Measurements from ENCODE around the gene TNFRSF18. TPM values are rescaled to one million over a fixed set of nuclear protein-coding genes. Genes with fewer than 3 reads are reported as not detected.

The TNFRSF18 gene
- total RNA-seq, 2 experiments from 2014 or later = 11.4 to 15.0 TPM

- Mint-ChIP-seq H3K27me3 (no peaks in the 10 kb centered on the region), H3K4me3 (no peak overlapping the region), H3K27ac (no peak overlapping the region), H3K36me3 (peaks cover 2% of the 10 kb centered on the region), H3K4me1 (peaks cover 11% of the 10 kb centered on the region), H3K9me3 (no peaks in the 10 kb centered on the region)
- DNase-seq = no peak
- no peak for ATAC-seq (ENCODE audit: low read depth)
- POLR2A ChIA-PET = interaction anchor here (0.5 to 0.9 kb wide), 2 partner anchors 17 to 188 kb away, joined by 3 read pairs; no protein-coding TSS in a partner anchor
These were observed 30.8 kb upstream of the TNFRSF18 start for GRCh38 chr1:1236945-1237873.

- Mint-ChIP-seq H3K9me3 (no peaks in the 10 kb centered on the region), H3K36me3 (peaks cover 2% of the 10 kb centered on the region), H3K27ac (no peak overlapping the region), H3K4me1 (peaks cover 11% of the 10 kb centered on the region), H3K27me3 (no peaks in the 10 kb centered on the region), H3K4me3 (no peak overlapping the region)
- POLR2A ChIA-PET = interaction anchor here (0.9 kb wide), 1 partner anchor 18 kb away, joined by 3 read pairs; no protein-coding TSS in a partner anchor
- ATAC-seq (ENCODE audit: low read depth) (no peak), DNase-seq (no peak)
These were observed 29.9 kb upstream of the TNFRSF18 start for GRCh38 chr1:1236176-1236763.

DNA sequence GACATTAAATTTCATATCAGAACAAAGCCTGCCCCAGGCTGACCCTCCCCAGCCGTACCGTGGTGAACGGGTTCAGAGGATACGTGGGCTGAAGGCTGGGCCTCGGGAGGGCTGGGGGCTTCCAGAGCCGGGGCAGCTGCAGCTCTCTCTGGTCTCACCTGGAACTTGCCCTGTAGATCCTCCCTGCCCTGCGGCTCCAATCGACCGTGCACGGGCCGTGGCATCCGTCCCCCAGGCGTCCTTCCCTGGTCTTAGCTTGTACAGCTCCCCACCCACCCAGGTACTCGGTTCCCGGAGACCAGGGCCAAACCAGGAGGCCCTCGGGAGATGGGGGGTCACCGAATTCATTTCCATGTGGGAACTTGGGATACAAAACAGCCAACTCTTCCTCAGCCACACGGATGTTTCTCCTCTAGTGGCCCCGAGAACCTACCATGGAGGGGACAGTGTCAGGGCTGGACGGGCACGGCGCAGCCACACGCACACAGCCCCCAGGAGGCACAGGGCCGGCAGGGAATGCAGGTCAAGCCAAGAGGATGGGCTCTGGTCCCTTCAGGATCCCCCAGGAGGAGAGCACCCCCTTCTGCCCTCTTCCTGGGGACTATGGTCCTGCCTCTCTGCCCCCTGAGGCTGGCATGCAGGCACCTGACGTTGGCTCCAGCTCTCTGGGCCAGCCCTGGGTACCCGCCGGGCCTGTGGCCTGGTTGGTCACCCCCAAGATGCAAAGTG is 28.8 kb upstream of the TNFRSF18 start:
- Mint-ChIP-seq H3K27ac (no peak overlapping the region), H3K4me3 (no peak overlapping the region)

GRCh38 chr1:1234180-1234808 is 27.9 kb upstream of the TNFRSF18 start:
- POLR2A ChIA-PET = no interaction called here
- Mint-ChIP-seq H3K27me3 (no peaks in the 10 kb centered on the region), H3K9me3 (no peaks in the 10 kb centered on the region), H3K4me1 (peaks cover 25% of the 10 kb centered on the region), H3K4me3 (no peak overlapping the region), H3K36me3 (peaks cover 6% of the 10 kb centered on the region), H3K27ac (no peak overlapping the region)
- ATAC-seq (ENCODE audit: low read depth) (no peak), DNase-seq (no peak)

More for the DNA sequence above, 28.8 kb upstream of the TNFRSF18 start:
- H3K4me1 Mint-ChIP-seq = peaks cover 17% of the 10 kb centered on the region
- ATAC-seq (ENCODE audit: low read depth) = no peak
- no peaks in the 10 kb centered on the region for H3K9me3 Mint-ChIP-seq
- no peak for DNase-seq
- H3K27me3 Mint-ChIP-seq = no peaks in the 10 kb centered on the region
- H3K36me3 Mint-ChIP-seq = peaks cover 4% of the 10 kb centered on the region
- POLR2A ChIA-PET = no interaction called here

DNA sequence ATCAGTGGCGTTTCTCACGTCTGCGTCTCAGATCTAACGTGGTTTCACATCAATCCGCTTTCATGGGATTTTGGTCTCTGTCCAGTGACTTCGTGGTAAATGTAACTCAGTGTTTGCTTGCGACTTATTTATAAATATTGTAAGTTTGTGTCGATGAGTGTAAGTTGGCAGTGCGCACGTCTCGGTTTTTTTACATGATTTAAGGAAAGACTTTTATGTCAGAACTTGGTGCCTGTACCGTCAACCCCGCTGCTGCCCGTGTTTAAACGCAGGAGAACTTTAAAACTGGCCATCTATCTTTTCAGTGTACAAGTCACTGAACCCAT is 27.1 kb upstream of the TNFRSF18 start:
- DNase-seq = no peak
- ATAC-seq (ENCODE audit: low read depth) = no peak
- Mint-ChIP-seq H3K4me3 (peak overlapping the region; percentile 71), H3K9me3 (no peaks in the 10 kb centered on the region), H3K27me3 (no peaks in the 10 kb centered on the region), H3K36me3 (peaks cover 6% of the 10 kb centered on the region), H3K4me1 (peaks cover 25% of the 10 kb centered on the region), H3K27ac (peak overlapping the region; percentile 71)
- POLR2A ChIA-PET = no interaction called here

DNA sequence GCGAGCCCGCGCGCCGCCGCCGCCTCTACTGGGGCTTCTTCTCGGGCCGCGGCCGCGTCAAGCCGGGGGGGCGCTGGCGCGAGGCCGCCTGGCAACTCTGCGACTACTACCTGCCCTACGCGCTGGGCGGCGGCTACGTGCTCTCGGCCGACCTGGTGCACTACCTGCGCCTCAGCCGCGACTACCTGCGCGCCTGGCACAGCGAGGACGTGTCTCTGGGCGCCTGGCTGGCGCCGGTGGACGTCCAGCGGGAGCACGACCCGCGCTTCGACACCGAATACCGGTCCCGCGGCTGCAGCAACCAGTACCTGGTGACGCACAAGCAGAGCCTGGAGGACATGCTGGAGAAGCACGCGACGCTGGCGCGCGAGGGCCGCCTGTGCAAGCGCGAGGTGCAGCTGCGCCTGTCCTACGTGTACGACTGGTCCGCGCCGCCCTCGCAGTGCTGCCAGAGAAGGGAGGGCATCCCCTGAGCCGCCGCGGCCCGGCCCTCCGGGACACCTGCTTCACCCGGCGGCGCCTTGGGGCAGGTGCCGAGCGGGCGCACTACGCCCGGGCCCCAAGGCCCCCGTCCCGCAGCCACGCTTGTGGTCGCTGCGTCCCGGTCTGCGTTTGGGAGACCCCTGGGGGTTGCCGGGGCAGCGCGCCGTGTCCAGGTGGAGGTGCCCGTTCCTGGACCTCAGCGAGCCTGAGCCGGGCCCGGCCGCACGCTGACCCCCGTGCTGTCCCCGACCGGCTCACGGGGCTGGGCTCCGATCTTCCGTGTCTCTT is 26.6 kb upstream of the TNFRSF18 start:
- H3K27me3 Mint-ChIP-seq = no peaks in the 10 kb centered on the region
- peaks cover 7% of the 10 kb centered on the region for H3K36me3 Mint-ChIP-seq
- H3K4me3 Mint-ChIP-seq = peak overlapping the region; percentile 71
- H3K27ac Mint-ChIP-seq = peak overlapping the region; percentile 71
- POLR2A ChIA-PET = interaction anchor here (2.8 kb wide), 1 partner anchor 18 kb away, joined by 18 read pairs; no protein-coding TSS in a partner anchor
- H3K4me1 Mint-ChIP-seq = peaks cover 25% of the 10 kb centered on the region
- no peak for ATAC-seq (ENCODE audit: low read depth)
- no peaks in the 10 kb centered on the region for H3K9me3 Mint-ChIP-seq
- DNase-seq = no peak

- Mint-ChIP-seq H3K4me3 (peak within 1 kb of the TSS; percentile 92), H3K27me3 (no peaks in the 10 kb centered on the region), H3K9me3 (no peaks in the 10 kb centered on the region), H3K36me3 (peaks cover 7% of the 10 kb centered on the region), H3K4me1 (peaks cover 25% of the 10 kb centered on the region), H3K27ac (peak within 1 kb of the TSS; percentile 92)
- no peak for ATAC-seq (ENCODE audit: low read depth)
- no peak for DNase-seq
- POLR2A ChIA-PET = interaction anchor here (0.6 to 2.8 kb wide), 6 partner anchors 11 to 116 kb away, joined by 3 to 18 read pairs (median 6); partner anchors contain the start of gene C1orf159
These were observed 25.9 kb upstream of the TNFRSF18 start, which contains the start of gene B3GALT6 for GRCh38 chr1:1232208-1232795. Gene B3GALT6 (plus strand): TSS chr1:1232237. CDS start chr1:1232279, 42 bp downstream.

DNA sequence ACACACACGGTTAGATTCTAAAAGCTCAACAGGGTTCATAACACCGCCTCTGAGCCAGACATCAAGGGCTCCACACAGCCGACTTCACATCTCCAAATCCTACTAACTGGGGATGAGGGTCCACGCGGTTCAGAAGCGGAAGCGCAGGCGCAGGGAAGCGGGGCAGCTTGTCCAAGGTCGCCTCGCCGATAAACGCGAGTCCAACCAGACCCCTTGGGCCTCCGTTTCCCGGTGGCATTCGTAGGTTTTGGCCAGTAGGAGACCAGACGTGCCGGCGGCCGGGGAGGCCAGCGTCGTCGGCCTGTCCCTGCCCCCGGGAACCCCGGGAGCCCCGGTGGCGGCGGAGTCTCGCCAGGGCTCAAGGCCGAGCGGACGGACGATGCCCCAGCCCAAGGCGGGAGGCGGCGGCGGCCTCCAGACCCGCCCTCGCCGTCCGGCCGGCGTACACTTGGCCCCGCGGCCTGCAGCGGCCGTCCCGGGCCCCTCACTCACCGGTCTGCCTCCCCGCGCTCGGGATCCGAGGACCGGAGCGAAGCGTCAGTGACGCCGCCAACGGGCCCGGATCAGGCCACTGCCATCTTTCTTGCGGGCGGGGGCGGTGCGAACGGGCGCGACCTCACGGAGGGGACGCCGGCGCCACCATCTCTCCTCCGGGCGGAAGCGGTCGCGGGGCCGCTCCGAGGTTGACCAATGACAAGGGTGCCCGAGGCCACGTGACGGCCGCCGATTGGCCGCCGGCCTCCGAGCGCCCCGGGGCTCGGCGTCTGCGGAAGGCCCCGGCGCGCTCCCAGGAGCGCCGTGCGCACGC is 25.2 kb upstream of the TNFRSF18 start, which contains the start of gene SDF4:
SDF4 (minus strand) TSS at position 602 of the 808 bp plus-strand sequence. CDS start 3,229 bp downstream, outside the sequence.
- peaks cover 7% of the 10 kb centered on the region for H3K36me3 Mint-ChIP-seq
- peak; percentile 98 for DNase-seq
- peak; percentile 97 for ATAC-seq (ENCODE audit: low read depth)
- POLR2A ChIA-PET = interaction anchor here (0.6 to 2.8 kb wide), 17 partner anchors 11 to 218 kb away, joined by 3 to 18 read pairs (median 4); partner anchors contain the start of genes AURKAIP1, C1orf159, ISG15 and TTLL10
- no peaks in the 10 kb centered on the region for H3K27me3 Mint-ChIP-seq
- peak within 1 kb of the TSS; percentile 92 for H3K27ac Mint-ChIP-seq
- H3K4me1 Mint-ChIP-seq = peaks cover 25% of the 10 kb centered on the region
- H3K9me3 Mint-ChIP-seq = no peaks in the 10 kb centered on the region
- H3K4me3 Mint-ChIP-seq = peak within 1 kb of the TSS; percentile 92

DNA sequence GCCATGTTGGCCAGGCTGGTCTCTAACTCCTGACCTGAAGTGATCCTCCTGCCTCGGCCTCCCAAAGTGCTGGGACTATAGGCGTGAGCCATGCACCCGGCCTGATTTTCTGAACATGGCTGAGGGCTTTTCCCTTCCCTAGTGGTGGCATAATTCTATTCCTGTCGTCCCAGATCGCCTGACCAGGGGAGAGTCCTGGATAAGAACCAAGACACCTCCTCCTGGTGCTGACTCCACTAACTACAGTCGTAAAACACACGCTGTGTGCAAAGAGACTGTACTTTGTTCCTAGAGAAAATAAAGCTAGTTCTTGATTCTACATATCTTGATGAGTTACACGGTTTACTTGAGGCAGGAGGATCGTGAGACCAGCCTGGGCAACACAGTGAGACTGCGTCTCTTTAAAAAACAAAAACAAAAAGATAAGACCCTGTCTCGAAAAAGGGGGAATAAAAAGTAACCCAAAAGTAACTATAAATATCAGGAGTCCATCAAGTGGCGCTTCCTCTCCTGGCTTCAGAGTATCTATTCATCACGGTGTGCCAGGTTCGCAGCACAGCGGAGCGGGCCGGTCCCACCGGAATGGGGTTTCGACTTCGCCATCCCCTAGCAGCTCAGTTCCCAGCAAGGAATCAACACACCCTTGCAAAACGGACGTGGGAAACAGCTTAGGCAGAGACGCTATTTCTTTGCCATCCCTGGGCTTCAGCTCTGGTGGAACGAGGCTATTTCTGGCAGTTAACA is 24.4 kb upstream of the TNFRSF18 start:
- DNase-seq (no peak), ATAC-seq (ENCODE audit: low read depth) (no peak)
- no peaks in the 10 kb centered on the region for H3K27me3 Mint-ChIP-seq
- H3K4me3 Mint-ChIP-seq = peak overlapping the region; percentile 92
- H3K36me3 Mint-ChIP-seq = peaks cover 9% of the 10 kb centered on the region
- H3K27ac Mint-ChIP-seq = peak overlapping the region; percentile 92
- POLR2A ChIA-PET = interaction anchor here (0.7 to 2.8 kb wide), 14 partner anchors 15 to 217 kb away, joined by 3 to 18 read pairs (median 6); partner anchors contain the start of genes AURKAIP1, C1orf159, ISG15 and TTLL10
- no peaks in the 10 kb centered on the region for H3K9me3 Mint-ChIP-seq
- H3K4me1 Mint-ChIP-seq = peaks cover 25% of the 10 kb centered on the region

DNA sequence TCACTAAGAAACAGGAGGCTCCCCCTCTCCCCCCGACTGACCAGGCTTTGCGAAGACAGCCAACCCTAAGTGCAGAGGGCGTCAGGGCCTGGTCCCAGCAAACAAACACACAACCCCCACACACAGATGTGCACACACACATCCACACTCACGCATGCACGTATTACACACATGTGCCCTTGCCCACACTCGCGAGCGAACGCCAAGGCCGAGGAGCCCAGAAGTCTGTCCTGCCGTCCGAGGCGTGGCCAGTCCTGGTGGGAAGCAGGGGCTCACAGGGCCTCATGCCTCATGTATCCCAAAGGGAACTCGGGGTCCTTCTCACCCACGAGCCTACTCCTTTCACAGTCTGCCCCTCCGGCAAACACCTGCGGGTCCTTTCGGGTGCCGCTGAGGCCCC is 23.4 kb upstream of the TNFRSF18 start:
- H3K4me3 Mint-ChIP-seq = peak overlapping the region; percentile 20
- no peak overlapping the region for H3K27ac Mint-ChIP-seq
- DNase-seq (no peak), ATAC-seq (ENCODE audit: low read depth) (no peak)
- POLR2A ChIA-PET = interaction anchor here (0.6 to 1.0 kb wide), 3 partner anchors 17 to 100 kb away, joined by 3 read pairs; no protein-coding TSS in a partner anchor
- H3K27me3 Mint-ChIP-seq = no peaks in the 10 kb centered on the region
- H3K9me3 Mint-ChIP-seq = no peaks in the 10 kb centered on the region
- peaks cover 25% of the 10 kb centered on the region for H3K4me1 Mint-ChIP-seq
- peaks cover 15% of the 10 kb centered on the region for H3K36me3 Mint-ChIP-seq

Data from activated naive CD8-positive, alpha-beta T cell treated with anti-CD3 and anti-CD28 coated beads, Interleukin-2, amount 10 ng/mL, durations not matched to agents 7 days and 5 days (primary cell).